GM19324 (cell line): ENCODE measurements around the gene SERPINF2.
"Not testable (repeated sequence)": the region's sequence is repeated elsewhere in the genome, so short reads cannot be mapped to it uniquely, and the experiment has no call there.

Source experiments
- ATAC-seq: cut with Tn5 transposase; IDR thresholded peaks from one replicate; pipeline ENCODE4 v1.9.1; 2021; ENCODE audit warnings: mild to moderate bottlenecking, moderate library complexity; ENCODE audit not compliant: unreplicated experiment, low FRiP score

The SERPINF2 gene

GRCh38 chr17:1762233-1762900 lies 19.7 kb downstream of the SERPINF2 start:
- no peak for ATAC-seq

DNA sequence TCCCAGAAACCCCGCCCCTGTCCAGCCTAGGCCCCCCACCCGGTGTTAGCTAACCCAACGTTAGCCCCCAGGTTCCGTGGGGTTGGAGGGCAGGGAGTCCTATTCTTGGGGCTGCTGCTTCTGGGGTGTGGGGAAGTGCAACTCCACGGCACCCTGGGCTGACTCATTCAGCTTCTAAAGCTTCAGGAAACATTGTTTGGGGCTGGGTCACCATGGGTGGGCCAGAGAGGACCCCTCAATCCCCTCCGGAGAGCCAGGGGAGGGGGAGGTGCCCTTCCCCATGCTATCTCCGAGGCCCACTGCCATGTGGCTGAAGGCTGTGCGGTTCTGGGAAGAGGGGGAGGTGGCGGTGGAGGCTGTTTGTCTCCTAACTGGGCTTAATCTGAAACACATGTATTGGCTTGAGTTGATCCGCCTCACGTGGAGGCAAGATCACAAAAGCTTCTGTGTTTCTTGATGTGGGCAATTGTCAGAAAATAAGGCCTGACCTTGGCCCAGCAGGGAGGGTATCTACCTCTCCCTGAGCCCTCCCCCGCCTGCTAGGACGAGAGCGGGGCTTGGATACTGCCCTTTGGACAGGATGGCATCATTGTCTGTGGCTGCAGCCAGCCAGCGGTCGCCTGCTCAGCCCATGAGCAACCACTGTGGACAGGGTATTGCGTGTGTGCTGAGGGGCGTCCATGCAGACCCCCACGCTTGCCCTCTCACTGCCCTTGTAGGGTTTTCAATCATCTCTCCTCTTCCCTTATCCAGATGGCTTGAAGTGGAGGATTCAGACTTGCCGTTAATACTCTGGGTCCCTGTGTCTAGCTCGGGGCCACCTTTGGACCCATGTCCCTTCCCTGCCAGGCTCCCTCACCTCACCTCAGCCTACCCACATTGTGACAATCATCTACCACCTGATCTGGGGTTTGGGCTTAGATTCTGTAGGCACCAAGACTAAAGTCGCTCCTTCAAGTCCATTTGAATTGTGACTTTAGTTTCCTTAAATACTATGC lies 20.5 kb downstream of the SERPINF2 start:
- ATAC-seq, result no peak

DNA sequence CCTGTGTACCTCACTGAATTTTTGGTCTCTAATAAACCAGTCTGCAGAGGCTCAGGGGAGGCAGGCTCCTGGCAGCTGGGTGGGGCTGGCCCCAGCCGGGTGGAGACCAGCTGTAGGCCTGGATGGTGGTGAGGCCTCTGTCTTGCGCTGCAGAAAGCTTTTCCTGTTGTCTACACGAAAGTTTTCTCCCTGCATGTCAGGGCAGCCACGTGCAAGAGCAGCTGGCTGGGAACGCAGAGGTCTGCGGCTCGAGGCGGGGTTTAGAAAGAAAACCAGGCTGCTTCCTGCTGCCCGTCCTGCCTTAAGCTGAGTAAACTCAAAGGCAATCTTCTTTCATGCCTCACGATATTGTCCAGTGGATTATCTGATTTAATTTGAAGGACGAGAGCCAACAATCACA lies 21.6 kb downstream of the SERPINF2 start:
- ATAC-seq, result no peak

DNA sequence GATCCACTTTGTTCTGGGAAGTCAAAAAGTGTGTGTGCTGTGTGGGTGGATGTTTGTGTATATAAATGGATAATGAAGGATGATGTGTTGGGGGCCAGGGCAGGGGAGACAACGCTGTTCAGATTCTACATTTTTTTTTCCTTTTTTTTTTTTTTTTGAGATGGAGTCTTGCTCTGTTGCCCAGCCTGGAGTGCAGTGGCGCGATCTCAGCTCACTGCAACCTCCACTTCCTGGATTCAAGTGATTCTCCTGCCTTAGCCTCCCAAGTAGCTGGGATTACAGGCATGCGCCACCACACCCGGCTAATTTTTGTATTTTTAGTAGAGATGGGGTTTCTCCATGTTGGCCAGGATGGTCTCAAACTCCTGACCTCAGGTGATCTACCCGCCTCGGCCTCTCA lies 22.0 kb downstream of the SERPINF2 start:
- ATAC-seq, result not testable (repeated sequence)

DNA sequence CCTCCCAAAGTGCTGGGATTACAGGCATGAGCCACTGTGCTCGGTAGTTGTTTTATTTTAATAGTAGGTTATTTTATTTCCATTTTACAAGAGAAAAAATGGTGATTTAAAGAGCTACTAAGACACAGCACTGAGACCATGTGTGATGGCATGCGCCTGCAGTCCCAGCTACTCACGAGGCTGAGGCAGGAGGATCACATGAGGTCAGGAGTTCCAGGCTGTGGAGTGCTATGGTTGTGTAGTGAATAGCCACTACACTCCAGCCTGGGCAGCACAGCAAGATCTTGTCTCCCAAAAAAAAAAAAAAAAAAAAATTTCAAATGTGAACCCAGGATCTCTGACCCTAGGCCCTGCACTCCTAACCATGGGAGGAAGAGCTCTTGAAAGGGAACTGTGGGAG lies 22.9 kb downstream of the SERPINF2 start:
- ATAC-seq, result no peak

- ATAC-seq, result no peak
Measured at GRCh38 chr17:1766382-1767135, 23.9 kb downstream of the SERPINF2 start.

DNA sequence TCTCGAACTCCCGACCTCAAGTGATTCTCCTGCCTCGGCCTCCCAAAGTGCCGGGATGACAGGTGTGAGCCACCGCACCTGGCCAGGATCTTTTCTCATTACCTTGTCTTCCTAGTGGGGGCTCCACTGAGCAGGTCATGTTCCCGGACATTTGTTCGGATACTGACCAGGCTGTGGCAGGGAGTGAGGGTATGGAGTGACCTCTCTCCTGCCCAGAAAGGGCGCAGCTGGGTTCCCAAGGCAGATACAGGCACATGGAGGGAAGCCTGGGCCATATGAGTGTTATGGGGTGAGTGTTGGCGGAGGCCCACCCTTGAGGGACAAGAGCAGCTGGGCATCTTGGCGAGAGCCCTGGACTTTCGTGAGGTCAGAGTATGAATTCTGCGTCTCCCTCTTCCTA lies 24.7 kb downstream of the SERPINF2 start:
- no peak for ATAC-seq

DNA sequence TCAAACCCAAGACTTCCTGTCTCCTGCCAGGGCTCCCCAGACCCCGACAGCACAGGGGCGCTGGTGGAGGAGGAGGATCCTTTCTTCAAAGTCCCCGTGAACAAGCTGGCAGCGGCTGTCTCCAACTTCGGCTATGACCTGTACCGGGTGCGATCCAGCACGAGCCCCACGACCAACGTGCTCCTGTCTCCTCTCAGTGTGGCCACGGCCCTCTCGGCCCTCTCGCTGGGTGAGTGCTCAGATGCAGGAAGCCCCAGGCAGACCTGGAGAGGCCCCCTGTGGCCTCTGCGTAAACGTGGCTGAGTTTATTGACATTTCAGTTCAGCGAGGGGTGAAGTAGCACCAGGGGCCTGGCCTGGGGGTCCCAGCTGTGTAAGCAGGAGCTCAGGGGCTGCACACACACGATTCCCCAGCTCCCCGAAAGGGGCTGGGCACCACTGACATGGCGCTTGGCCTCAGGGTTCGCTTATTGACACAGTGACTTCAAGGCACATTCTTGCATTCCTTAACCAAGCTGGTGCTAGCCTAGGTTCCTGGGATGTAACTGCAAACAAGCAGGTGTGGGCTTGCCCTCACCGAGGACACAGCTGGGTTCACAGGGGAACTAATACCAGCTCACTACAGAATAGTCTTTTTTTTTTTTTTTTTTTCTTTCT lies 27.3 kb downstream of the SERPINF2 start:
- ATAC-seq, result no peak

GRCh38 chr17:1773000-1773695 lies 30.5 kb downstream of the SERPINF2 start:
- ATAC-seq, result not testable (repeated sequence)

DNA sequence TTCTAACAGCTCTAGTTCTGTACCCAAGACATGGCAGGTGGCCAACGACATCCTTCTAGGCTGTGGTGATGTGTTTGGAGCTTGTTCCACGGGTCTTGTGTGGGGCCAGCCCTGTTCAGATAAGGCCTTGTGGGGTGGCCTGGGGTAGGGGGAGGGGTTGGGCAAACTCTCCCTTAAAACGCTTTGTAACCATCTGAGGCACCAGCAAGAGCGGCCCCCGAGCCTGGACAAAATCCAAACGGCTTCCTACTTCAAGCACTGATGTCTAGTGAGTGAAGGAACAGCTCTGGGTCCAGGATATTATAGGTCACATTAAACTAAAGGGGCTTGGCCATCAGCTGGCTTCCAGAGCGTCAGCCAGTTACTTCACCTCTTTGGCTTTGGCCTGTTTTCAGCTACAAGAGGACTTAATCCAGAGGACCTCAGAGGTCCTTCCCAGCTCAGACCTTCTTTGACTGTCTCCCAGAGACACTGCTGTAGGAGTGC lies 31.1 kb downstream of the SERPINF2 start:
- ATAC-seq, result no peak

DNA sequence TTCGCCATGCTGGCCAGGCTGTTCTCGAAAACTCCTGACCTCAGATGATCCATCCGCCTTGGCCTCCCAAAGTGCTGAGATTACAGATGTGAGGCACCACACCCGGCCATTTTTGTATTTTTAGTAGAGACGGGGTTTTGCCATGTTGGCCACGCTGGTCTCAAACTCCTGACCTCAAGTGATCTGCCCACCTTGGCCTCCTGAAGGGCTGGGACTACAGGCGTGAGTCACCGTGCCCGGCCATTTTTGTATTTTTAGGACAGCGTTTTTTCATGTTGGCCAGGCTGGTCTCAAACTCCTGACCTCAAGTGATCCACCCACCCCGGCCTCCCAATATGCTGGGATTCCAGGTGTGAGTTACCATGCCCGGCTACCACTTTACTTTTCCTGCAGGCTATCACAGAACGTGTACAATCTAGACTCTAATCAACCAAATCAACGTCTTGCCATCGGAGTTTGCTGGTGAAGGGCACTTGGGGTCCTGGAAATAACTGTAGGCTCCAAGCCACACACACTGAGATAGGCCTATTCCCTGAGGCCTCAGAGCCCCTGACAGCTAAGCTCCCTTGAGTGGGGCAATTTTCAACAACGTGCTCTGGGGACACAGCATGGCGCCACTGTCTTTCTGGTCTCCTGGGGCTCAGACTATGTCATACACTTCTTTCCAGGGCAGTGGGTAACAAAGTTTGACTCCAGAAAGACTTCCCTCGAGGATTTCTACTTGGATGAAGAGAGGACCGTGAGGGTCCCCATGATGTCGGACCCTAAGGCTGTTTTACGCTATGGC lies 31.9 kb downstream of the SERPINF2 start:
- ATAC-seq, result no peak

- no peak for ATAC-seq
Measured at GRCh38 chr17:1776328-1776727, 33.7 kb downstream of the SERPINF2 start.

DNA sequence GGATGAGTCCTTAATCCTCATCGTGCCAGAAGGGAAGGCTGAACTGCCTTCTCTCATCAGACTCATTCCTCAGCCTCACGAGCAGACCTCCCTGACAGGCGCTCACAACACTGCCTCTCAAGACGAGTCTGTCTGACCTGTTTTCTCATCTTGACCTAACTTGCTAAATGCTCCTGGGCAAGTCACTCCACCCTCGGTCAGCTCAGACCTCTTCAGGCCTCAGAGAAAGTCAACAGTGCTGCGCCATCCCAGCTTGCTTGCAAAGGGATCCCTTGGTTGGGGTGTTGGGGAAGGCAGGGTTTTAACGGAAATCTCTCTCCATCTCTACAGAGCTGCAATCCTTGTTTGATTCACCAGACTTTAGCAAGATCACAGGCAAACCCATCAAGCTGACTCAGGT lies 34.2 kb downstream of the SERPINF2 start:
- ATAC-seq, result no peak

GRCh38 chr17:1779571-1780131 lies 37.0 kb downstream of the SERPINF2 start:
- no peak for ATAC-seq

DNA sequence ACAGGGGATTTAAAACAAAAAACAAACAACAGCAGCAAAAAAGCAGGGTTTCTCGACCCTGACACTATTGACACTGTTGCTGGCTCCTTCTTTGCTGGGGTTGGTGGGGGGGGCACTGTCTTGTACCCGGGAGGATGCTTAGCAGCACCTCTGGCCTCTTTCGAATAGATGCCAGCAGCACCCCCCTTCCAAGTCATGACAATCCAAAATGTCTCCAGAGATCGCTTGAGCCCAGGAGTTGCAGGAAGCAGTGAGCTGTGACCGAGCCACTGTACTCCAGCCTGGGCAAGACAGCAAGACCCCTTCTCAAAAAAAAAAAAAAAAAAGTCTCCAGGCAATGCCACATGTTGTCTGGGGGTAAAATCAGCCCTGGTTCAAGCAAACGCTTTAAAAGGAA lies 39.5 kb downstream of the SERPINF2 start:
- ATAC-seq, result no peak

- ATAC-seq, result no peak
Measured at GRCh38 chr17:1783271-1783670, 40.6 kb downstream of the SERPINF2 start.

DNA sequence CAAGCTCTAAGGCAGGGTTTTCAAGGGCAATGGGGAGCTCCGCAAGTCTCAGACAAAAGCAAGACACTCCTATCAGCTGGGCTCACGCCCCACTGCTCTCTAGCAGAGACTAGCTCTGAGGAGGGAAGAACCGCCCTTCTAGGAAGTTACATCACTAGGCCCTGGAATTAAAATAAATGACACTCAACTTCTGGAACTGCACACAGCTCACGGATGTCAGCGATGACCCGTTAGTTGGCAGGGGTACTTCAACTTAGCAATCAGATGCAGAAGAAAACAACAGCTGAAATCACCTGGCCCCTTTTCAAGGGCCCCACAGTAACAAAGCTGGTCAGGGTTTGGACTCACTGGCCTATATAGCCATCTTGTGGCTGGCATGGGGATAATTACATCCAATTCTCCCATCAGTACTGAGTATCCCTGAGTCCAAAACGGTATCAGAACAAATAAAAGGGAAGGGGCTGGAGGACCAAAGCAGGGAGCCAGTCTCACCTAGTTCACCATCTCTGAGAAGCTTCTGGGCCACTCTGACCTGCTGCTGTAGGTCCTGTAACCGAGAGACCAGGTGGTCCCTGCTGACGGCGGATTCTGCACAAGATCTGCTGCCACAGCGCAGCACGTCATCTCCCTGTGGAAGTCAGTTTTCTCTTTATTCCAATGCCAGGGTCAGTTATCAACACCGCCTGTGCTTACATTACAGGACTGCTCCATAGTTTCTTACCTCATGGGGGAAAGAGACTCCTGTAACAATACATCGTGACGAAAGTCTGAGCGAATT lies 41.4 kb downstream of the SERPINF2 start:
- no peak for ATAC-seq

GRCh38 chr17:1785930-1786329 lies 43.3 kb downstream of the SERPINF2 start:
- ATAC-seq, result no peak
